ENCODE results near the gene ACP2. TPM values are rescaled to one million over a fixed set of nuclear protein-coding genes. Genes with fewer than 3 reads are reported as not detected.

Gene ACP2
- polyA plus RNA-seq, 4 donors: 42.4 to 60.6 (median 45.9) TPM

DNA sequence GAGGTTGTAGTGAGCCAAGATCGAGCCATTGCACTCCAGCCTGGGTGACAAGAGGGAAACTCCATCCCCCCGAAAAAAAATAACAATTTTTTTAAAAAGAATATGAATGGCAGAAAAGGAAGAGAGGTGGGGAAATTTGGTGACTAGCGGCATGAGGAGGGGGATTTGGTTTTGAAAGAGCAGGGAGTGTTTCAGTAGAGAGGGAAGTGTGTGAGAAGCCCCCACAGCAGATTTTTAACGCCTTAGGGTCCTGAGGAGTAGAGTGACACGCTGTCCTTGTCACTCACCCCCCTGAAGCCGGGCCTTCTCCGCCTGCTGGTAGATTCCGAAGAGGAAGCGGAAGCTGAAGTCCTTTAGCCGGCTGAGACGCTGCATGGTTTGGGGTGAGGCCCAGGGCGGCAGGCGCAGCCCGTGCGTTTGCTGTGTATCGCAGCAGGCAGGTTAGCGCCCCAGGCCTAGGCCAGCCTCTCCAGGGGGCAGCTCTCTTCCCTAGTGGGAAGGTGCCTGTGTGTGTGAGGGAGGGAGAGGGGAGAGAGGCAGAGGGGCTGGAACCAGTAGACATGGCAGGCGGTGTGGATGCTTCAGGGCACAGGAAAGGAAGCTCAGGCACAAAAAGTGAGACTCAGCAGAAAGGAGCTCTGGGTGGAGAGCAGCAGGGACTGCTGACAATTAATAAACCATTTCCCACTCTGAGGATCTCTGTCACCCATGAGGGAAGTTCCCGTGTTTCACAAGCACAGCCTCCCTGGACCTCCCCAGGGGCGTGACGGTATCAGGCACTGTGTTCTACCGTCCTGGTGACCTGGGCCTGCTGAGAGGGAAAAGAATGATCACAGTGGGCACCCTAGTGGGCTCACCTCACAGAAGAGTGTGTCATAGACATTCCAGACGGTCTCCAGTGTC is 3.9 kb downstream of the ACP2 start:
- DNase-seq (ENCODE audit: low read depth in 4 of 4, low spot score in 3 of 4): no peak

DNA sequence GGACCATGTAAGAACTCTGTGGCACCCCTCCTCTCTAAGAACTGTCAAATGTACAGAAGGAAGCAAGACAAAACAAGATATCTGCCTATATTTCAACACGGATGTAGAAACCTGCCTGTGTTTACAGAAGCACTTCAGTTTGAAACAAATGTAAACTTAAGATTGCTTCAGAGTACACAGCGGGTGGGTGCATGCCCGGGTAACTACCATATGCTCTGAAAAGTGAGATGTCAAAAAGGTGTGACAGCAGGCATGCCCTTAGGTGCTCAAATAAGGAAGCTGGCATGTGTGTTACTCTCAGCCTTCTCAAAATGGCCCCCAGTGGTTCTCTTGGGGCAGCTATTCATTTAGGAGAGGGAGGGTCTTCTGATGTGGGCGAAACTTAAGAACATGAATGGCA is 5.2 kb downstream of the ACP2 start:
- no peak for DNase-seq (ENCODE audit: low read depth in 4 of 4, low spot score in 3 of 4)

DNA sequence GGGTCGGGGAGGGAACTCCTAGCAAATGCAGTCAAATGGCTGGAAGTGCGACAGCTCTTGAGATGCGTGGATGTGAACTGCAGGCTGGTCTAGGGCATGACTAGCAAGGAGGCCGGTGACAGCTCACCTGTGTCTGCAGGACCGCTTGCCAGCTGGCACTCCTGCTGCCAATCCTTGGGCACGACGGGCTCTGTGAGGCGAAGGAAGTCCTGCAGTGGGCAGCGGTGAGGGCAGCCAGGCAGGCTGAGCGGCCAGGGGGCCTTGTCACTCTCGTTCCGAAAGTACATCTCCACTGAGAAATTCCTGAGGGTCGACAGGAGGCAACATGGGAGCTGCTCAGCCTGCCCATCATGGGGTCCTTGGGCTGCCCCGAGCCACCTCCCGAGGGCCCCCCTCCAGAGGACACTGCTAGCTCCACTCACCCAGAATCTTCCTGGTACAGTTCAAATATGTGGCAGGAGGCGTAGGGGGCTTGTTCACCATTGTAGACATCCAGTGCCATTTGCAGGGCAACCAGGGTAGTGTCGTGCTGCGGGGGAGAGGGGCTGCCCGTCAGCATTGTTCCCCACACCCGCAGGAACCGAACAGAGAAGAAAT is 5.9 kb downstream of the ACP2 start:
- no peak for DNase-seq (ENCODE audit: low read depth in 4 of 4, low spot score in 3 of 4)

DNA sequence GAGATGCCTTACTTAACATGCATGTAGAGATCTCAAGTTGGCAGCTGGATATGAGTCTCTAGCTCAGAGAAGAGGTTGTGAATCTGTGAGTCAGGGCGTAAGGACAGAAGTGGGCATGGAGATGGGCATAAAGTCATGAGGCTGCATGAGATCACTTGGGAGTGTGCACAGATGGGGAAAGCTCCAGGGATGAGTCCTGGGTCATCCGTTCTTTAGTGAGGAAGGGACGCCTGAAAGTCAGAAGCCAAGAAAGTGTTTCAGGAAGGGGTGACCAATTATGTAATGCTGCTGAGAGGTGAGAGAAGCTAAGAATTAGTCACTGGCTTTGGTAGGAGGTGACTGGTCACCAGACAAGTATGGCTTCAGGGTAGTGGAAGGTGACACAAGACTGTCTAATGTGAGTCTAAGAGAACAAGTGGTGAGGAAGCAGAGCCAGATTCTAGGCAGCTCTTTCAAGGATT is 6.7 kb downstream of the ACP2 start:
- DNase-seq (ENCODE audit: low read depth in 4 of 4, low spot score in 3 of 4): no peak

DNA sequence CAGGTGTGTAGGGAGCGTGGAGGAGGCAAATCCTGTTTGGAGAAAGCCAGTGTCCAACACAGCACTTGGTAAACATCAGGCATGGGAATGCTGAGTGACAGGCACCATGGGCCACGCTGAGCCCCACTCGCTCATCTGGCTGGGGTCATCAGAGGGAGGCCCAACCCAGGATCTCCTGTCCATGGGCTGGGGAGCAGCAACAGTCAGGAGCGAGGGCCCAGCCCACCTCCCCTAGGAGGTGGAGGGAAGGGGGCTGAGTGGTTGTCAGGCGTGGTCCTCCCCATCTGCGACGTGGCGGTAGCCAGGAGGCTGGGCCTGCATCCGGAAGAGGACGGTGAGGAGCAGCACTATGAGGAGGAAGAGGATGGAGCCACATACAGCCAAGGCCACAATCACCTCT is 8.8 kb downstream of the ACP2 start:
- no peak for DNase-seq (ENCODE audit: low read depth in 4 of 4, low spot score in 3 of 4)

DNA sequence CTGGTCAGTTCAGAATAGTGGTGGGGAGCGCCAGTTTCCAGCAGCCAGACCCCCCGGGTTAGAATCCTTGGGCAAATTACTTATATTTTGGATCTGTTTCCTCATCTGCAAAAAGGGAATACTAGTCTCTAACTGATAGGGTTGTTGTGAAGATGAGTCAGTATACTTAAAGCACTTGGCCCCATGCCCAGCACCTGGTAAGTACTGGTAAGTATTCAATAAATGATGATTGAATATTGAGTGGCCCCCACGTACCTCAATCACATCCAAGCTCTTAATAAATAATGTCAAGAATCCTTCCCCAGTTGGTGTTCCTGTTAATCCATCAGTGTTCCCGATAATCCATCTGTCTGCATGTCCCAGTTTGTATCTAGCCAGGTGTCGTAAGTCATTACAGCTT is 12.1 kb downstream of the ACP2 start:
- DNase-seq (ENCODE audit: low read depth in 4 of 4, low spot score in 3 of 4): no peak

DNA sequence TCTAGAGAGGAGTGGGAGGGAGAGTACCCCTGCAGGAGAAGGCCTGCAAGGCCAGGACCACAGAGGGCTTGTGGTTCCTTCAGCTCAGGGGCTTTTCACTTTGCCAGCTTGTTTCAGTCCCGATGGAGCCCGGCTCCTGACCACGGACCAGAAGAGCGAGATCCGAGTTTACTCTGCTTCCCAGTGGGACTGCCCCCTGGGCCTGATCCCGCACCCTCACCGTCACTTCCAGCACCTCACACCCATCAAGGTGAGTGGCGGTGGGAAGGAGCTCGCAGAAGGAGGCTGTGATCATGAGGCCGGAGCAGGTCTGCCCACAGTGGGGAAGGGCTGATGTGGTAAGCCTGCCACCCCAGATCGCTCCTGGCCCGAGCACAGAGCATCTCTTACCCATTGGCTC is 13.5 kb downstream of the ACP2 start:
- no peak for DNase-seq (ENCODE audit: low read depth in 4 of 4, low spot score in 3 of 4)

DNA sequence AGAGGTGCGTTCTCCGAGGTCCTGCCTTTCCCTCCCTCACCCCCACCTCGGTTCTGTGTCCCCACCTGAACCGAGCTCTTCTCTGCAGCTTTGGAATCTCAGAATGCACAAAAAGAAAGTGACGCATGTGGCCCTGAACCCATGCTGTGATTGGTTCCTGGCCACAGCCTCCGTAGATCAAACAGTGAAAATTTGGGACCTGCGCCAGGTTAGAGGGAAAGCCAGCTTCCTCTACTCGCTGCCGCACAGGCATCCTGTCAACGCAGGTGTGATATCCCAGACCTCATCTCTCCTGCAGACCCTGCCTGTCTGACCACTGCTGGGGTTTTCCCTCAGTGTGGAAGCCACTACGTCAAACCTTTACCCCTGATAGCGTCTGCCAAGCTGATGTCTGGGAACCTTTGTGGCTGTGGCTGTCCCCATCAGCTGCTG is 13.9 kb downstream of the ACP2 start:
- DNase-seq (ENCODE audit: low read depth in 4 of 4, low spot score in 3 of 4): no peak

DNA sequence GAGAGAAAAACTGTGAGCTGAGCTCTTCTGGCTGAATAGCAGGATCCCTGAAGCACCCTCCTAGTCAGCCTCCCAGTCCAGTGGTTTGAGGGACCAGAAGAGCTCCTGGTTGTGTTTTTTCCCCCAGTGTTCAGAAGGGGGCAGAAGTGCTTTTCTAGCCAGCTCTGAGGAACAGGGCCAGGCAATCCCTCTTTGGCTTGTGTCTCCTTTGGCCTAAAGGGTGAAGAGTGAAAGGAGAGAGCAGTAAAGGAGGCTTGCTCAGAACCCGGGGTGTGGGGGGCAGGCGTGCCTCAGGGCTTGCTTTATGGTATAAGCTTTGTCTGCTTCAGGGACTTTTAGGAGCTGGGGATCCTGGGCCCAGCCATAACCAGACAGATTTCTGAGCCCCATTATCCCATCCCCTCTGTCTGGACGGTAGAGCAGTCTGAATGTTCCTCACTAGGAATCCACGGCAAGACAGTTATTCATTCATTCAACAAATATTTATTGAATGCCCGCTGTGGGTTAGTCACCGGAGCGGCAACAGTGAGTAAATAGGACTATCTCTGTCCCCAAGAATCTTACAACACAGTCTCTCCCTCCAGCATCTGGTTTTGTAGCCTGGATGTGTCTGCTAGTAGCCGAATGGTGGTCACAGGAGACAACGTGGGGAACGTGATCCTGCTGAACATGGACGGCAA is 14.5 kb downstream of the ACP2 start:
- DNase-seq (ENCODE audit: low read depth in 4 of 4, low spot score in 3 of 4): no peak

DNA sequence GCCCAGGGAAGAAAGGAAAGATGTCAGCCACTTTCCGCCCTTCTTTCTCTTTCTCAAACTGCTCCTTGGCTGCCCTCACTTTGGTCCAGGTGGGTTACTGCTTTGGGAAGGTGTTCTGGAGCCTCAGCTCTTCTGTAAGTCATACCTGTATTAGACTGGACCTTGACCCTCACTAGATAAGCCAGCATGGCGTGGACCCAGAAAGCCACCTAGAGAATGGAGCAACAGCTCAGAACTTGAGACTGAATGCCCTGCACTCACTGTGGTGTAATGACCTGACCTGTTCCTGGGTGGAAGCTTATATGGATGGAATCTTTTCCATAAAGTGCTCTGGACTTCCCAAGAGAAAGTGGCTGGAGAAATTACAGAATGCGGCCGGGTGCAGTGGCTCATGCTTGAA is 15.6 kb downstream of the ACP2 start:
- no peak for DNase-seq (ENCODE audit: low read depth in 4 of 4, low spot score in 3 of 4)

DNA sequence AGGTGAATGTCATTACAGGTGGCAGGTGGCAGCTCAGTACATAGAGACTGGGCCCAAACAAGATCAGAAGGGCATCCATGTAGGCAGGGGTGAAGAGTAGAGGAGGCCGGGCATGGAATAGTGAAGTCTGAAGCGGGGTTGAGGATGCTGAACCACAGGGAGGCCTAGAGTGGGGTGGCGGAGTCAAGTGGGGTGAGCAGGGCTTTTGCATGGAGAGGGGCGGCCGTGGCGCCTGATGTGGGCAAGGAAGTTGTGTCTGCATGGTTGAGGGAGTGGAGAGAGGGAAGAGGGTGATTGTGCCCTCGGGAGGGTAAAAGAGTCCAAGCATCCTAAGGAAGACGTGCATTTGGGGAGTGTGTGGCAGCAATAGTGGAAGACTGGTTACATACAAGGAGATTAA is 19.5 kb downstream of the ACP2 start:
- no peak for DNase-seq (ENCODE audit: low read depth in 4 of 4, low spot score in 3 of 4)

DNA sequence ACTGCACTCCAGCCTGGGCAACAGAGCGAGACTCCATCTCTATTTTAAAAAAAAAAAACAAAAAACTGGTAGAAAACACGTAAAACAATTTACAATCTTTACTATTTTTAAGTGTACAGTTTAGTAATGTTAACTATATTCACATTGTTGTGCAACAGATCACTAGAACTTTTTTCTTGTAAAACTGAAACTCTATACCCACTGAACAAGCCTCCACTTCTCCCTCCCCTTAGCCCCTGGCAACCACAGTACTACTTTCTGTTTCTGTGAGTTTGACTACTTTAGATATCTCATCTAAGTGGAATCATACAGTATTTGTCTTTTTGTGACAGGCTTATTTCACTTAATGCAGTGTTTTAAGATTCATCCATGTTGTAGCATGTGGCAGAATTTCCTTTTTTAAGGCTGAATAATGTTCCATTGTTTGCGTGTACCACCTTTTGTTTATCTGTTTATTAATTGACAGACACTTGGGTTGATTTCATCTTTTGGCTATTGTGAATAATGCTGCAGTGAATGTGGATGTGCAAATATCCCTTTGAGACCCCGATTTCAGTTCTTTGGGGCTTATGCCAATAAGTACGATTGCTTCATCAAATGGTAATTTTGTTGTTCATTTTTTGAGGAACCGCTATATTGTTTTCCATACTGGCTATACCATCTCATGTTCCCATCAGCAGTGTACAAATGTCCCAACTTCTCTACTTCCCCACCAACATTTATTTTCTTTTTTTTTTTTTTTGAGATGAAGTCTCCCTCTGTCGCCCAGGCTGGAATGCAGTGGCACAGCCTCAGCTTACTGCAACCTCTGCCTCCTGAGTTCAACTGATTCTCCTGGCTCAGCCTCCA is 22.8 kb downstream of the ACP2 start:
- DNase-seq (ENCODE audit: low read depth in 4 of 4, low spot score in 3 of 4): no peak

DNA sequence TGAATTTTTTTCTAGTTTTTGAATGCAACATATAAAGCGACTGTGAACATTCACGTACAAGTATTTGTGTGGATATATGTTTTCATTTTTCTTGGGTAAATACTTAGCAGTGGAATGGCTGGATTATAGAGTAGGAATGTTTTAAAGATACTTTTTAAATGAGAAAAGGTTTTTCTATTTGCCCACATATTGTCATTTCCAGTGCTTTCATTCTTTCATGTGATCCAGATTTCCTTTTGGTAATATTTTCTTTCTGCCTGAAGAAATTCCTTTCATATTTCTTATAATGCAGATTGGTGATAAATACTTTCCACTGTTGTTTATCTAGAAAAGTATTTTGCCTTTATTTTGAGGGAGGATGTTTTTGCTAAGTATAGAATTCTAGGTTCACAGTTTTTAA is 25.9 kb downstream of the ACP2 start:
- no peak for DNase-seq (ENCODE audit: low read depth in 4 of 4, low spot score in 3 of 4)

DNA sequence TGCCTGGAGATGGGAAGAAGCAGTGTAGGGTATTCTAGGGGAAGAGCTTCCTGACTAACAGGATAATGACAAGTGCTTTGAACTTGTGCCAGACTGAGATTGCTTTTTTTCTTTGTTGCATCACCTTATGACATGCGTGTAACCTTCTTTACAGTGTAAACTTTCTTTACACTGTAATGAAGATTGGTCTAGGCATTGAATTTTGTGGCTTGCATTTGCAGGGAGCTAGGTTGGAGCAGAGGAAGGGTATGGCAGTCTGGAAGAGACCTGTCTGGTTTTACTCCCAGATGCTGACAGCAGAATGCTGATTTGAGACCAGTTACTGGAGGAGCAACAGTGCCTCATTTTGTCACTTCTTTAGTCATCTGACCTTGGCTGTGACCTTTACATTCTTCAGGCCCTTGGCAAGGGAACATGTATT is 28.2 kb downstream of the ACP2 start:
- no peak for DNase-seq (ENCODE audit: low read depth in 4 of 4, low spot score in 3 of 4)

DNA sequence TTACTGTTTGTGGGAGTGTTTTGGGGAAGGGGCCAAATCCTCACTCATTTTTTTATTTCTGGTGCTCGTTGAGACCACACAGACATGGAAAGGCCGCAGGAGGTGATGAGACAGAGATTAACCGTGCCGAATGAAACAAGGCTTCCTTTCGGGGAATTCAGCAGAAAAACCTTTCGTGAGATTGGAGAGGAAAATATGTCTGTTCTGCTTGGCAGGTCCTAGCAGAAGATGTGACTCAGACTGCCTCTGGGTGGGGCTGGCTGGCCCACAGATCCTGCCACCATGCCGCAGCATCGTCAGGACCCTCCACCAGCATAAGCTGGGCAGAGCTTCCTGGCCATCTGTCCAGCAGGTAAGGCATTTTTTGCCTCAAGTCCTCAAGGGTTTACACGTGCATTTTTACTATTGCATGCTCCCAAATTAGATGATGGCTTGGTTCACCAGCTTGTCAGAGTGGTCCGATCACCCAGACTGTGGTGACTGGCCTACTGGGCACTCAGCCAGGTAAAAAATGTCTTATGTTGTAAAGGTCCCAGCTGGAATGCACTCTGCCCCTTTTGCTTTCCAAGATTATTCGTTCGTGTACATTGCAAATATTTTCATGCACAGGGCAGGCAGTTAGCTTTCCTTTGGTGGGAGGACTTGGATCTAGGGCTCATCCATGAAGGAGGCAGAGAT is 32.4 kb downstream of the ACP2 start:
- peak in 2 of 4 donors; percentile 23 to 26 for DNase-seq (ENCODE audit: low read depth in 4 of 4, low spot score in 3 of 4)

DNA sequence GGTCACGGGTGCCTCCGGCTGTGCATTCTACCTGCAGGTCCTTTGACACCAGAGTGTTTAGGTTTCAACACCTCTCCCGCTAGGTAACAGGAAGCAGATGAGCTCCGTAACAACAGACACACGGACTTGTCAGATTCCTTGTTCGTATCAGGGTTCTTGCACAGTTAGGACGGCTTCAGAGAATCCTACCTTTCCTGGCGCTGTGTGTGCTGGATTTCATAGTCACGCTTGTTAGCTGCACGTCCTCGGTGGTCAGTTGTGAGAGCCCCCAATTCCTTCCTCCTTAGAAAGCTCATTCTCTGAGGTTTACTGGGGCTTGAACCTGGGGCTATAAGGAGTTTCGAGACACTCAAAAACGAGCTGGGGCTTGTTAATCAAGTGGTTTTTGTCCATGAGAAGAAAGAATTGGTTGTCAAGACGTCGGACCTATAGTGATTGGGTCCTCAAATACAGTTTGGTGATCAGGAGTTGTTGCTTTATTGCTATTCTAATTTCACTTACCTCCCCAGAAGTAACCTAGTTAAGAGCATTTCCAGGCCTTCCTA is 33.2 kb downstream of the ACP2 start:
- DNase-seq (ENCODE audit: low read depth in 4 of 4, low spot score in 3 of 4): no peak

DNA sequence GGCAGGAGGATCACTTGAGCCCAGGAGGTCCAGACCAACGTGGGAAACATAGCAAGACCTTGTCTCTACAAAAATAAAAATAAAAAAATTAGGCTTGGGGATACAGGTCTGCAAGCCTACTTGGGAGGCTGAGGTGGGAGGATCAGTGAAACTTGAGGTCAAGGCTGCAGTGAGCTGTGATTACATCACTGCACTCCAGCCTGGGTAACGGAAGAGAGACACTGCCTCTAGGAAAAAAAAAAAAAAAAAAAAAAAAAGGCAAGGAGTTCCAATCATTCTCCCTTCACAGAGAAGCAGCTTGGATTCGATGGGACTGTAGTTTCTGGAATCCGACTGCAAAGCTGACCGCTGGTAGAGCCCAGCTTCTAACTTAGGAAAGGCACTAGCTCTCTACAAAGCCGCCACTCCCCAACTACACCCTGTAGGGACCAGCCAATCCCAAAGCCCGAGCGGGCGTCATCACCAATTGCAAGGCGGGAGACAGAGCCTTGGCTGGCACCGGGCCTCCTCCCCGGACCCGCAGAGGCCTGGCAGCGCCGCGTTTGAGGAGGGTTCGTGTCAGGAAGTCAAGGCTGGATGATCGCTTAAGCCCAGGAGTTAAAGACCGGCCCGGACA is 34.6 kb downstream of the ACP2 start:
- DNase-seq (ENCODE audit: low read depth in 4 of 4, low spot score in 3 of 4): peak in 2 of 4 donors; percentile 65 to 68

DNA sequence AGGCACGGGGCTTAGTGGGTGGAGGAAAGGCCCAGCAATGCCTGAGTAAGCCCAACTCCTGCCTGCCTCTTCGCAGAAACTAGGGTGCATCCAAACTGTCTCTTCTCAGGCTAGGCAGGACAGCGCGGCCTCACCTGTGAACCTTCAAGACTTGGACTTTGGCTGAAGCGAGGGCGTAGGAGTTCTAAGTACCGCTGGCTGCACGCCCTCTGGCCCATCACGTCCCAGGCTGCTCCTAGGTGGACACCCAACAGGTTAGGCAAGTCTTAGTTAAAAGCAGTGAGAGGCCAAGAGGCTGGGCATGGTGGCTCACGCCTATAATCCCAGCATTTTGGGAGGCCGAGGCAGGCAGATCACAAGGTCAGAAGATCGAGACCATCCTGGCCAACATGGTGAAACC is 35.7 kb downstream of the ACP2 start:
- DNase-seq (ENCODE audit: low read depth in 4 of 4, low spot score in 3 of 4): no peak

DNA sequence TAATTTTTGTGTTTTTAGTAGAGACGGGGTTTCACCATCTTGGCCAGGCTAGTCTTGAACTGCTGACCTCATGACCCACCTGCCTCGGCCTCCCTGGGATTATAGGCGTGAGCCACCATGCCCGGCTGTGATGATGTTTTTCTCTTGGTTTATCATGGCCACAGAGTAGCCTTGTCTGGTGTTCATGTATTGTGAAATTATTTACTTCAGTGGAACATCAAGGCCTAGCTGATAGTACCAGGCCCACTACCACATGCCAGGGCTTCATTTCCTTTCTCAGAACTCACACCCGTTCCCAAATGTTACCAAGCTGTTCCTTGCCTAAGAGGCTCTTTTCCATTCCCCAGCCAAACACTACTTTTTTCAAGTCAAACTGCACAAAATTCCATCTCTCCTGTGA is 40.0 kb downstream of the ACP2 start:
- DNase-seq (ENCODE audit: low read depth in 4 of 4, low spot score in 3 of 4): no peak

All from left renal pelvis (tissue), 4 donors.